Measurements from ENCODE around the gene ZNF423.

Gene ZNF423

DNA sequence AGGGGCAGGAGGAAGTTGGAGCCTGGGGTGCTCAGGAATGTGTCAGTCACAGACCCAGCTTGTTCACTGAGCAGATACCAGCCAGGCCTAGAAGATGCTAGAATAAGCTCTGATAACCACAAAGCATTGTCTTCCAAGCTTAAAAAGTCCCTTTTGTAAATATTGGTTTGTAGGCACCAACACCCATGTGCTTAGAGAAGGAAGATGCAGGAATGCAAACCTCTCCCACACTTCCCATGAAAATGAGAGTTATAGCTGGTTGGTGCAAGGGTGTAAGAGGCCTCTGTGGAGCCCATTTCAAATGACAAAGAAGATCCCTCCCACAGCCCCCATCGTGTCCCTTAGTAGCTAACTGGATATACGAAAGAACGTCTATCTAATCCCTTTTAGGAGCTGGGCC, 272.0 kb downstream of the ZNF423 start:
- H3K4me1 ChIP-seq (ENCODE audit: control insufficient read depth, insufficient read depth, low read length) = no peaks in the 10 kb centered on the region

GRCh38 chr16:49581630-49582298, 274.1 kb downstream of the ZNF423 start:
- Histone ChIP-seq H3K27me3 (ENCODE audit: control insufficient read depth, insufficient read depth, low read length) (peaks cover 22% of the 10 kb centered on the region), H3K4me1 (ENCODE audit: control insufficient read depth, insufficient read depth, low read length) (no peaks in the 10 kb centered on the region), H3K9me3 (replicated peaks; ENCODE audit: low read length) (no peaks in the 10 kb centered on the region), H3K4me2 (ENCODE audit: low read length) (no peak overlapping the region), H3K9ac (ENCODE audit: low read depth, low read length) (no peak overlapping the region), H3K36me3 (ENCODE audit: insufficient read depth, low read length) (no peaks in the 10 kb centered on the region), H3K4me3 (ENCODE audit: low read length) (no peak overlapping the region)

More for the DNA sequence above, 272.0 kb downstream of the ZNF423 start:
- Histone ChIP-seq H3K9ac (ENCODE audit: low read depth, low read length) (no peak overlapping the region), H3K36me3 (ENCODE audit: insufficient read depth, low read length) (no peaks in the 10 kb centered on the region), H3K9me3 (replicated peaks; ENCODE audit: low read length) (no peaks in the 10 kb centered on the region), H3K4me3 (ENCODE audit: low read length) (no peak overlapping the region), H3K27me3 (ENCODE audit: control insufficient read depth, insufficient read depth, low read length) (peaks cover 29% of the 10 kb centered on the region), H3K4me2 (ENCODE audit: low read length) (no peak overlapping the region)

- H3K4me3 ChIP-seq (ENCODE audit: low read length) = no peak overlapping the region
- no peak overlapping the region for H3K4me2 ChIP-seq (ENCODE audit: low read length)
- no peaks in the 10 kb centered on the region for H3K36me3 ChIP-seq (ENCODE audit: insufficient read depth, low read length)
- H3K27me3 ChIP-seq (ENCODE audit: control insufficient read depth, insufficient read depth, low read length) = peaks cover 13% of the 10 kb centered on the region
- no peak overlapping the region for H3K9ac ChIP-seq (ENCODE audit: low read depth, low read length)
- H3K9me3 ChIP-seq (replicated peaks; ENCODE audit: low read length) = no peaks in the 10 kb centered on the region
- no peaks in the 10 kb centered on the region for H3K4me1 ChIP-seq (ENCODE audit: control insufficient read depth, insufficient read depth, low read length)
These were observed 275.1 kb downstream of the ZNF423 start for GRCh38 chr16:49580751-49581303.

GRCh38 chr16:49578435-49579024, 277.4 kb downstream of the ZNF423 start:
- Histone ChIP-seq H3K27me3 (ENCODE audit: control insufficient read depth, insufficient read depth, low read length) (peaks cover 5% of the 10 kb centered on the region), H3K36me3 (ENCODE audit: insufficient read depth, low read length) (no peaks in the 10 kb centered on the region), H3K9ac (ENCODE audit: low read depth, low read length) (no peak overlapping the region)

DNA sequence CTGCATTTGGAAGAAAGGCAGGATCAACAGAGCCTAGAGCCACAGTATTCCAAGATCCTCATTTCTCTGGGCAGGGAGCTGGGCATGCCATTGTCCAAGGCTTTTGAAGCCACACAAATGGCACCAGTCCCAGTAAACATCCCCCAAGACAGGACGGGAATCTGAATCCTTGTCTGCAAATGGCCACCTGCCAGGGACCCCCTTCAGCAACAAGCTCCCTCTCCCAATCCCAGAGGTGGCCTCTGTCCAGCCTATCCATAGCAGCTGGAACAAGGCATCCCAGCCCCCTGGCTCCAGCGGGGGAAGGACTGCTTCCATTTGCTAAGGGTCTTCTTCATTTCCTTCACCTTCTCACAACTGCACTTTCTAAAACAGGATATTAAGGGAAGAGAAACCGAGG, 277.9 kb downstream of the ZNF423 start:
- no peaks in the 10 kb centered on the region for H3K36me3 ChIP-seq (ENCODE audit: insufficient read depth, low read length)
- H3K9ac ChIP-seq (ENCODE audit: low read depth, low read length) = no peak overlapping the region
- no peaks in the 10 kb centered on the region for H3K4me1 ChIP-seq (ENCODE audit: control insufficient read depth, insufficient read depth, low read length)
- no peak overlapping the region for H3K4me2 ChIP-seq (ENCODE audit: low read length)
- H3K27me3 ChIP-seq (ENCODE audit: control insufficient read depth, insufficient read depth, low read length) = peaks cover 5% of the 10 kb centered on the region
- H3K9me3 ChIP-seq (replicated peaks; ENCODE audit: low read length) = no peaks in the 10 kb centered on the region
- no peak overlapping the region for H3K4me3 ChIP-seq (ENCODE audit: low read length)

More at GRCh38 chr16:49578435-49579024, 277.4 kb downstream of the ZNF423 start:
- Histone ChIP-seq H3K4me2 (ENCODE audit: low read length) (no peak overlapping the region), H3K4me3 (ENCODE audit: low read length) (no peak overlapping the region), H3K4me1 (ENCODE audit: control insufficient read depth, insufficient read depth, low read length) (no peaks in the 10 kb centered on the region), H3K9me3 (replicated peaks; ENCODE audit: low read length) (no peaks in the 10 kb centered on the region)

GRCh38 chr16:49576941-49577340, 279.0 kb downstream of the ZNF423 start:
- Histone ChIP-seq H3K4me2 (ENCODE audit: low read length) (no peak overlapping the region), H3K4me3 (ENCODE audit: low read length) (no peak overlapping the region), H3K4me1 (ENCODE audit: control insufficient read depth, insufficient read depth, low read length) (no peaks in the 10 kb centered on the region)

GRCh38 chr16:49576173-49576494, 279.8 kb downstream of the ZNF423 start:
- Histone ChIP-seq H3K4me1 (ENCODE audit: control insufficient read depth, insufficient read depth, low read length) (no peaks in the 10 kb centered on the region), H3K4me3 (ENCODE audit: low read length) (no peak overlapping the region), H3K4me2 (ENCODE audit: low read length) (no peak overlapping the region), H3K9me3 (replicated peaks; ENCODE audit: low read length) (no peaks in the 10 kb centered on the region), H3K36me3 (ENCODE audit: insufficient read depth, low read length) (no peaks in the 10 kb centered on the region), H3K27me3 (ENCODE audit: control insufficient read depth, insufficient read depth, low read length) (peaks cover 5% of the 10 kb centered on the region), H3K9ac (ENCODE audit: low read depth, low read length) (no peak overlapping the region)

More at GRCh38 chr16:49576941-49577340, 279.0 kb downstream of the ZNF423 start:
- peaks cover 5% of the 10 kb centered on the region for H3K27me3 ChIP-seq (ENCODE audit: control insufficient read depth, insufficient read depth, low read length)
- H3K9me3 ChIP-seq (replicated peaks; ENCODE audit: low read length) = no peaks in the 10 kb centered on the region
- H3K36me3 ChIP-seq (ENCODE audit: insufficient read depth, low read length) = no peaks in the 10 kb centered on the region
- H3K9ac ChIP-seq (ENCODE audit: low read depth, low read length) = no peak overlapping the region

DNA sequence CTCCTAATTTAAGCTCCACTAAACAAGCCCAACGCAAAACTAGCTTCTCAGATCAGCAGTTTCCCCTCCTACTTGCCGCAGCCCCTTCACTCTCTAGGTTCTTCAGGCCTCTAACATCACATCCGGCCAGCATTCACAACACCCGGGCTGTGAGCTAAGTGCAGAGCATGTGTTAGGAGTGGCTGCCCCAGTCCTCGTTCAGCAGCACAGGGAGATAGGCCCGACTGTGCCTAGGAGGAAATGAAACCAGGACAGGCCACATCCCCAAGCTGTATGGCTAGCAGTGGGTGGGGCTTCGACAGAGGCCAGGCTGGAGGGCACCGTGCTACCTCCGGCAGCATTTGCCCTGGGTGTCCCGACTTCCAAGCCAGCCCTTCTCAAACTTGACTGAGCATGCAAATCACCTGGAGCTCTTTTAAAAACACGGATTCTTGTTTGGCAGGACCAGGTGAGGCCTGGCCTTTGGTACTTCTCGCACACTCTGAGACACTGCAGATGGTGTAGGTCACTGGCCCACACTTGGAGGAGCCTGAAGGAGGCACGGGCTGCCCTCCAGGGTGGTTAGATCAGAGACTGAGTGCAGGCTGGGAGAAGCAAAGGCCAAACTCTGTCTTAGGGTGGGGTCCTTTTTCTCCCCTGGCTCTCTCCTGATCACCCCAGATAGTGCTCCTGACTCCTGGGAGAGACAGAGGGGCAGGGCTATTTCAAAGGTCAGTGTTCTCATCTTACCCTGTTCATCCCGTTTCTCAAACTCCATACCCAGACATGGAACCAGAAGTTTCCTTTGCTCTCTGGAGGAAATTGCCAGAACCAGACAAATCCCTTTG, 280.4 kb downstream of the ZNF423 start:
- no peak overlapping the region for H3K9ac ChIP-seq (ENCODE audit: low read depth, low read length)
- no peaks in the 10 kb centered on the region for H3K4me1 ChIP-seq (ENCODE audit: control insufficient read depth, insufficient read depth, low read length)
- peaks cover 5% of the 10 kb centered on the region for H3K27me3 ChIP-seq (ENCODE audit: control insufficient read depth, insufficient read depth, low read length)
- H3K4me3 ChIP-seq (ENCODE audit: low read length) = no peak overlapping the region
- H3K9me3 ChIP-seq (replicated peaks; ENCODE audit: low read length) = no peaks in the 10 kb centered on the region
- H3K36me3 ChIP-seq (ENCODE audit: insufficient read depth, low read length) = no peaks in the 10 kb centered on the region
- H3K4me2 ChIP-seq (ENCODE audit: low read length) = no peak overlapping the region

DNA sequence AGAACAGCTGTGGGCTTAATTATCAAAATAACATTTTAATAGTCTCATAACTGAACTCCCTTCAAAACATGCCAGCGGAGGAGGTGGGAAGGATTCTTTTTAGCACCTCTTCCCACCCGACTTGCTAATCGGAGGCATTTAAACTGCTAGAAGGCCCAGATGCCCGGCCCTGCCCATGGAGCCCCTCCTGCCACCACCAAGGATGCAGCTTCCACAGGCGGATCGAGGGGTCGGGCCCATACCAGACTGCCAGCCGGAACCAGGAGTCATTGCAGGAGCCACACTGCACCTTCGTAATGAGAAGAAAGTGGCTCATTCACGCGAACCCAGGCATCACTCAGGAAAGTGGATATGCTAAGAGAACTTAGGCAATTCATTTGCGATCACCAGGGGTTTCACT, 281.1 kb downstream of the ZNF423 start:
- no peak overlapping the region for H3K9ac ChIP-seq (ENCODE audit: low read depth, low read length)
- no peaks in the 10 kb centered on the region for H3K4me1 ChIP-seq (ENCODE audit: control insufficient read depth, insufficient read depth, low read length)
- no peaks in the 10 kb centered on the region for H3K9me3 ChIP-seq (replicated peaks; ENCODE audit: low read length)
- H3K4me3 ChIP-seq (ENCODE audit: low read length) = no peak overlapping the region
- peaks cover 5% of the 10 kb centered on the region for H3K27me3 ChIP-seq (ENCODE audit: control insufficient read depth, insufficient read depth, low read length)
- no peaks in the 10 kb centered on the region for H3K36me3 ChIP-seq (ENCODE audit: insufficient read depth, low read length)
- no peak overlapping the region for H3K4me2 ChIP-seq (ENCODE audit: low read length)

- Histone ChIP-seq H3K27me3 (ENCODE audit: control insufficient read depth, insufficient read depth, low read length) (no peaks in the 10 kb centered on the region), H3K4me1 (ENCODE audit: control insufficient read depth, insufficient read depth, low read length) (no peaks in the 10 kb centered on the region), H3K36me3 (ENCODE audit: insufficient read depth, low read length) (no peaks in the 10 kb centered on the region), H3K9me3 (replicated peaks; ENCODE audit: low read length) (no peaks in the 10 kb centered on the region), H3K4me3 (ENCODE audit: low read length) (no peak overlapping the region), H3K4me2 (ENCODE audit: low read length) (no peak overlapping the region), H3K9ac (ENCODE audit: low read depth, low read length) (no peak overlapping the region)
These were observed 288.0 kb downstream of the ZNF423 start for GRCh38 chr16:49567950-49568349.

DNA sequence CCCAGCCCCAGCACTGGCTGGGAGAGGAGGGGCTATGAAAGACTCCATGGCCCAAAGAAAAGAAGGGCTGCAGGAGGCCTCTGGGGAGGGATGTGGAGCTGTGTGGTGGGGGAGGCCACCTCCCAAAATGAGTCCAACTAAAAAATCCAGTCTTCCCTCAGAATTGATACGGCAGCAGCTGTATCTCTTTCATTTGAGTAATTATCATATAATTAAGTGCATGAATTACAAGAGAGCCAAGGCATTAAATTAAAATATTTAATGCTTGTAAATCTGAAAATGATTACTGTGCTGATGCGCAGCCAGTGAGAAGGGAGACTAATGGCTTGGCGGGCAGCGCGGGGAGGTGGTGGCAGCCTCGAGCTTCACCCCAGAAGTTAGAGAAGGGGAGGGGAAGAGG, 289.5 kb downstream of the ZNF423 start:
- H3K36me3 ChIP-seq (ENCODE audit: insufficient read depth, low read length) = no peaks in the 10 kb centered on the region
- no peaks in the 10 kb centered on the region for H3K4me1 ChIP-seq (ENCODE audit: control insufficient read depth, insufficient read depth, low read length)
- peaks cover 8% of the 10 kb centered on the region for H3K27me3 ChIP-seq (ENCODE audit: control insufficient read depth, insufficient read depth, low read length)
- no peak overlapping the region for H3K9ac ChIP-seq (ENCODE audit: low read depth, low read length)
- H3K9me3 ChIP-seq (replicated peaks; ENCODE audit: low read length) = no peaks in the 10 kb centered on the region
- H3K4me2 ChIP-seq (ENCODE audit: low read length) = no peak overlapping the region
- no peak overlapping the region for H3K4me3 ChIP-seq (ENCODE audit: low read length)

Measured in skeletal muscle satellite cell (primary cell).